GM11168 (cell line): ENCODE data around the gene PRDM1.

Experiments
- in situ Hi-C: fragments of 300-500 bp; cut with MboI; formaldehyde crosslinking; loops from one replicate; pipeline ENCODE4 v1.12.0; 2022; ENCODE audit warnings: low sequenced_read_pairs; ENCODE audit not compliant: unreplicated experiment

Gene PRDM1

DNA sequence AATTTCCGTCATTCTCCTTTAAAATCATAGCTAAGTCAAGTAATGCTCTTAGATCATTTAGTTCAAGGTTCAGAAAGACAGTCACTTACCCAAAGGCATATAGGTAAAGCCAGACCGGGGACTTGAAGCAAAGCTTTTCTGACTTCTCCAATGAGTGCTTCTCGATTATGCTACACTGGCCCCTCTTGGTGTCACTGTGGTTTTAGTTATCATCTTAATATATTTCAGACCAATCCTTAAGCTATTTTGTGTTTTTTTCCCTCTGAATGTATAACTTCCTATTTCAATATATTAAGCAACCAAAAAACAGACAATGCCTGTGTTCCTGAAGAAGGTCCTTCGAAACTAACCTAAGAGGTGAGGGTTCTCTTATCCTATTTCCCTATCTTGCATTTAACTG lies 3.9 kb downstream of the PRDM1 start:
- in situ Hi-C loops = loop anchor here (25.0 kb wide), 1 partner anchor 353 kb away; no protein-coding TSS in a partner anchor

DNA sequence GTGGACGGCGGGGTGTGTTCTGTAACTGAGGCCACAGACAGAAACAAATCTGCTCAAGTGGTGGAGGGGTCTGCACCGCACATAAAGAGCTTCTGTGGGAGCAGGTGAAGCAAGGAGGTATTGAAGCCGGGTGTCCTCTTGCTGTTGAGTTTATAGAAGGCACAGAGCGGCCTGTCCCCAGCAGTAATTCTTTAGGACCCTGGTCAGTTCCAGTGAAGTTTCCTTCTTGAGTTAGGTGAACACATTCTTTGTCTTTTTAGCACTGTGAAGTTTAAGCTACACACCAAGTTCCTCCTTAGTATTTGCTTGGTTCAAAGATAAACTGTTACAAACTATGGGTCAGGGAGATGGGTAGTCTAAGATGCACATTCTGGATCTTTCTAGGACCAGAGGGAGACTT lies 6.1 kb downstream of the PRDM1 start:
- in situ Hi-C loops = loop anchor here (25.0 kb wide), 1 partner anchor 355 kb away; no protein-coding TSS in a partner anchor

DNA sequence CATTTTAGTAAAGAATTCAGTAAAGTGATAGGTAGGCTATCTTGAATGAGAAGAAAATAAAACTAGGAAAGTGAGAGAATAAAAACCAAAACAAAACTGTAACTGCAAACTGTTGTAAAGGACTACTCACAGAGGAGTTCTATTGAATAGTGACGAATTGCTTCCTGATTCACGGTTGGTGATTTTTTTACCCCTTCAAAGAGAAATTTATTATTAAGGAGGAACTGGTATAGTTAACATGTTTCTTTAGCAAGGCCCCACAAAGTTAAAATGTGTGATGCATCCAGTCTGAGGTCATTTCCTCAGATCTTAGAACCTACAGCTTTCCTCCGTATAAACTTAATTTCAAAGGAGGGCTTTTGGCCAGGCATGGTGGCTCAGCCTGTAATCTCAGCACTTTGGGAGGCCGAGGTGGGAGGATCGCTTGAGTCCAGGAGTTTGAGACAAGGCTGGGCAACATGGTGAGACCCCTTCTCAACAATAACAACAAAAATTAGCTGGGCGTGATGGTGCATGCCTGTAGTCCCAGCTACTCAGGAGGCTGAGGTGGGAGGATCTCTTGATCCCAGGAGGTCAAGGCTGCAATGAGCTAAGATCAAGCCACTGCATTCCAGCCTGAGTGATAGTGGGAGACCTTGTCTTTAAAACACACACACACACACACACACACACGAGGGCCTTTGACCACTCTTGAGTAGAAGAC lies 8.3 kb downstream of the PRDM1 start:
- in situ Hi-C loops = loop anchor here (25.0 kb wide), 1 partner anchor 357 kb away; no protein-coding TSS in a partner anchor

DNA sequence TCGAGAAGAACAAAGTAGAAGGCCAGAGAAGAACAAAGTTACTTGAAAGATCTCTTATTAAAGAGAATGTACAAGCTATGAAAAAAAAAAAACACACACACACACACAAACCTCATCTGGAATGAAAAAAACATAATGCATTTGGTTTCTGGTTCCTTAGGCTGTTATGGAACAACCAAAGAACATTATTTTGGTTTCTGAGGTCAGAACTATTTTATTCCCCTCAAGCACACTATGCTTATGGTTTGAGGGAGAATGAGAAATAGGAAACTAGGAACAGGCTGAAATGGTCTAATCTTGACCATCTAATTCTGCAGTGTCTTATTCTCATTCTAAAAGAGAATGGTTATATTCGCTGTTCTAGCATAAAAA lies 8.8 kb downstream of the PRDM1 start:
- in situ Hi-C loops = loop anchor here (25.0 kb wide), 1 partner anchor 358 kb away; no protein-coding TSS in a partner anchor

DNA sequence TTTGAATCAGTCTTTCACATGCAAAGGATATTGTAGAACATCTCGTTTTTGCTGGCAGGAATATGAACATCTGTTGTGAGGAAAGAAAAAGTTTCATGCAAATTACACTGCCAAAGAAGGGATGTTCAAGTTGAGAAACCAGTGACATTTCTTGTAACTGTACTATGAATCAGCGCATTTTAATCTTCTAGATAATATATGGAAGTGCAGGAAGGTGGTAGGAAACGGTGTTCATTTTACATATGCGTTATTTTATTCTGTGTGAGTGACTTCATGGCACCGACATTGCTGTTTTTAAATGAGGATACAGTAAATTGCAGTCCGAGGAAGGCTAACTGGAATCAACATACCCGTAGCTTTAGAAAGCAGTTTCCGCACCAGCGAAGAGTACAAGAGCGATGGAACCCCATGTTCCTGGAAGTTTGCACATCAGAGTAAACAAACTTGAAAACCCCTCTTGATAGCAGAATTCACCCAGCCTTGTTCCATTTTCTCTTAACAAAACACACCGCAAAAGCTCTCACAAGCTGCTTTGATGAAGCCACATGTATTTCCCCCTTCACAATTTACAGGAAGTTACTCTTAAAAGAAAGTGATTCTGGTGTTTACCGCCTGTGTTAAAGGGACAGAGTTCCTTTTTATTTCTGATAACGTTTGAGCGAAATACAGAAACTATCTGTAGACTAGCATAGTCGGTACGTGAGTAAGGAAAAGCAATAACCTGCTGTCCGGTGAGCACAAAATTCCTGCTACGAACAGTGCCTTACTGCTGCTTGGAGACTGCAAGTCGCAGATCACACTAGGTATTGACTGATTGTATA lies 11.5 kb downstream of the PRDM1 start:
- in situ Hi-C loops = loop anchor here (25.0 kb wide), 1 partner anchor 360 kb away; no protein-coding TSS in a partner anchor

DNA sequence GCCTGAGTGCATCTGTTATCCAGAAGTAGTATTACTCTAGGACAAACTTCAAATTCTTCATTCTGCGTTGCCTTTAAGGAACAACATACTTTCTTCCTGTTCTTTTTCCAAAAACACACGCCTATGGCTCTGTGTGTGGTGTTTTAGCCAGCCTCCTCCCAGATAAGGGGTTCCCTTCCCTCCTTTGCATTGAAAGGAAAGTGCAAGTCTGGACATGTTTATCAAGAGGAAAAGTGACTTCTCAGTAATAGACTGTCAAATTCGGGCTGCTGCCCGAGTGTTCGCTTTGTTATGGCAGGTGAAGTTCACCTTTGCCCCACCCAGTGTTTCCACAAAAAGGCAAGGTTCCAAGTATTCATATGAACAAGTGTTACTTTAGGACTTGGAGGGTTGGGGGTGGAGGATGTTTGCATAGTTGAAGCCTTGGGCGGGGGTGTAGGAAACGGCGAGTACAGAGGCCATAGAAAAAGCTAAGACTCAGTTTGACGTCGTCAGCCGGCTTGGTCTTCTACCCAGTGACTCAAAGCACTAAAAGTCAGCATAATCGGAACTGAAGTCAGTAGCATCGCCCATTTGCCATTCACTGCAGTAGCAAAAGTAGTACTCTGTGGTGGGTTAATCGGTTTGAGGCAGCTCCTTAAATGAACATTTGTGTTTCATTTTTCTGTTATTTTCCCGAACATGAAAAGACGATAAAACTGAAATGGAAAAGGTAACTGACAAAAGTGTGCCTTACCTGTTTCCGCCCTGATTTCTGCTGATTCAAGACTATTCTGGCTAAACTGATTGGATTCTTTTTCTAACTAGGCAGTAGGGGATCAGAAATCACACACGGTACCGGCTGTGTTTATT lies 12.5 kb downstream of the PRDM1 start:
- in situ Hi-C loops = loop anchor here (25.0 kb wide), 1 partner anchor 361 kb away; no protein-coding TSS in a partner anchor

DNA sequence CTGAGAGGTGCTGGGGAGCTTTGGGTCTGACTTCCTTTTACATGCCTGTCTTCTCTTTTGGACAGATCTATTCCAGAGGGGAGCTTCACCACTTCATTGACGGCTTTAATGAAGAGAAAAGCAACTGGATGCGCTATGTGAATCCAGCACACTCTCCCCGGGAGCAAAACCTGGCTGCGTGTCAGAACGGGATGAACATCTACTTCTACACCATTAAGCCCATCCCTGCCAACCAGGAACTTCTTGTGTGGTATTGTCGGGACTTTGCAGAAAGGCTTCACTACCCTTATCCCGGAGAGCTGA lies 13.1 kb downstream of the PRDM1 start:
- in situ Hi-C loops = loop anchor here (25.0 kb wide), 1 partner anchor 362 kb away; no protein-coding TSS in a partner anchor

DNA sequence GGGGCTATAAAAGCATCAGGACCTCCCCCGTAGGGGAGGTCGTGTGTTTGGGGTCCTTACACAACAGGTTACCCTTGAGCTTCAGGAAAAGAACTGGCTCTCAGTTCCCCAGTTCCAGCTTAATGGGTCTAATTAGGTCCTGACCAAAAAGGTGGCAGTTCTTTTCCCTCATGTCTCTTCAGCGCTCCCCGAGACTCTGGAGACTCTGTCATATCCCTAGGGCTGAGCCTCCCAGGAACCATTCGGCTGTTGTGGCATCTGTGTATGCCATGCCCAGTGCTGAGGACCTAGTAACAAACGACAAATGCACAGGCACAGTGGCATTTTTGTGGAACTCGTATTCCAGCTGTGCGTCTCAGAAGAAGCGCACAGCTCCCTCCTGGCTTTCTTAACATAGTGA lies 14.6 kb downstream of the PRDM1 start:
- in situ Hi-C loops = loop anchor here (5.0 kb wide), 1 partner anchor 192 kb away; no protein-coding TSS in a partner anchor

DNA sequence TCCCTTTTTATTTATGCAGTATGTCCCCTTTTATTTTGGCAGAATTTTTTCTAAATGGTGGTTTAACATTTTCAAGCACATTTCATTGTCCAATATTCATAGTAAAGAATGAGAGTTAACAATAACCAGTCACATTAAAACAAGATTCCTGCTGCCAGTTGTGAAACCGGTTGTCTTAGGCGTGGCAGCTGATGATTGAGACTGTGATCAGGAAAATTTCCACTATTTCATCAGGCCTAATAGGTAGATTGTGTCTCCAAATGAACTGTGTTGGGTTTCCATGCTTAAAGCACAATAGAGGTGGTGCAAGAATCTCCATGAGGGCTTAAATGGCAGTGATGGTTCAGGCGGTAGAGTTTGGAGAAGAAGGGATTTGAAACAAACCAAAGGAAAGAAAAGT lies 15.3 kb downstream of the PRDM1 start:
- in situ Hi-C loops = loop anchor here (5.0 kb wide), 1 partner anchor 191 kb away; no protein-coding TSS in a partner anchor

DNA sequence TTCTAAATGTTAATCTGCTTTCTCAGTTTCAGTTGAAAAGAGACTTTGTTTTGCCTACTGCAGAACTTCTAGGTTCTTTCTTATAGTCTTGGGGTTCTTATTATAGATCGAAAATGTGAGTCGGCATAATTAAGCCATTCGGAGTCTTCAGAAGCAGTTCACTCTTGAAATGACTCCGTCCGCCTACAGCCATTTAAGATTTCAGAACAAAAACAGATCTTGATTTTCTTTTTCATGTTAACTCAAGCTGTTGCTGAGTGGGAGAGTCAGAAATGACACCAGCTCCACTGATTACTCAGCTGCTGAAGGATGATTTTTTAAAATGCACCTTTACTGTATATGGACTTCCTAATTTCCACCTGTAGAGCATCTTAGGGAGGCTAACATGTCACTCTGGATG lies 15.9 kb downstream of the PRDM1 start:
- in situ Hi-C loops = loop anchor here (5.0 kb wide), 1 partner anchor 190 kb away; no protein-coding TSS in a partner anchor

DNA sequence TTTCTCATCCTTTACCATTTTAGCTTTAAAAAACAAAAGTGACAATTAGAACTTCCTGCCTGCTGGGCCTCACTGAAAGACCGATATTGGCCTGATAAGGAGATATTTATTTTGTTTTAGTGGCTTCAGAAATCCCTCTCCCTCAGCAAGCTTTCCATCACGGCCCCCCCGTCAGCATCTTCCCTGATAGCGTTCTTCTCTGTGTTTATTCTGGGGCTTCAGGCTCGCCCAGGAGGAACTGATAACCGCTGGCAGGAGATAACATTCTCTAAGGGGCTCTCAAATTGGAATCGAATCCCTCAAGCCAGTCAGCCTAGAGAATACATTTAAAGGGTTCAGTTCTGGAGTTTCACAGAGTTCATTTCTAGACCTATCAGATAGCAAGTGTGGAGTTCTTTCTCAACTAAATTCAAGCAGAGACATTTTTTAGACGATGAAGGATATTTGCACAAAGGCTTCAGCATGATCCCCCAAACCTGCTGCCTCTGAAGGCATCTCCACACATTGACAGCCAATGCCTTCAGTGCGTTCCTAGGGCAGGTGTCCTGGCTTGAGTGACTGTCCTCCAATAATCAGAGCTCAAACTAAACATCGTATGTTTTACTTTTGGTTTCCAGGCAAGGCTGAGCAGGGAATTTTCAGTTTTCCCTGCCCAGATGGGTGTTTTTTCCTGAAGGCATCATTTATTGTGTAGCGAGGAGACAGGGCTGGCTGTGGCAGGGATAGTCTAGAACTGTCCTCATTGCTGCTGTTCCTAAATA lies 17.0 kb downstream of the PRDM1 start:
- in situ Hi-C loops = loop anchor here (5.0 kb wide), 1 partner anchor 189 kb away; no protein-coding TSS in a partner anchor

DNA sequence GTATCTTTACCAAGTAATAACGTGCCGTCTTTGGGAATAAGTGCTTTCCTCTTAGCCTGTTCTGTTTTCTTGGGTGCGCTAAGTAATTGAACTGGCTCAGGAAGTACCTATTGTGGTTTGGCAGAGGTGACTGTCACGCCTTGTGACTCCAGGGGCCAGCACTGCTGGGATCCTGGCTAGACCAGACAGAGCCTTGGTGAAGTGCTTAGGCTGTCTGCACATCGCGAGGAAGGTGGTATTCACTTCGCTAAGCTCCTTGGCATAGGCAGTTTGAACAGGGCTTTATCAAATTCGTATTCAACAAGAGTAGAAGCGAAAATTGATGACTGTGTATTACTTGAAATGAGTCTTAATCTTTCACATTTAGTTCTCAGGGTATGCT lies 17.6 kb downstream of the PRDM1 start:
- in situ Hi-C loops = loop anchor here (5.0 kb wide), 1 partner anchor 189 kb away; no protein-coding TSS in a partner anchor

DNA sequence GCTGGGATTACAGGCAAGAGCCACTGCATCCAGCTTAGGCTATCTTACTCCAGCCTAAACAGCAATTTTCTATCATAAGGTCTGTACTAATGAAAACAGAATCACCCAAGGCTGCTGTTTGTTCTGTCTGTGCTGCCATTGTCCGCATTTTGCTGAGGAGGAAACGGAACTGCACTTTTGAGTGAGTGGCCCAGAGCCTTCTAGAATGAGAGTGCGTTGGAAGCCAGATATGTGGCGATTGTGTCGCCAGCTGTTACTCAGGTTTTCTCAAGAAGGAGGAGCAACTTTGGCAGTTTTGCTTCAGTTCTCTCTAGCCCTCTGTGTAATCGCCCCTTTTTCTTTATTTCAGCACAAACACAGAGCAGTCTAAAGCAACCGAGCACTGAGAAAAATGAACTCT lies 18.3 kb downstream of the PRDM1 start:
- in situ Hi-C loops = loop anchor here (5.0 kb wide), 1 partner anchor 188 kb away; no protein-coding TSS in a partner anchor

DNA sequence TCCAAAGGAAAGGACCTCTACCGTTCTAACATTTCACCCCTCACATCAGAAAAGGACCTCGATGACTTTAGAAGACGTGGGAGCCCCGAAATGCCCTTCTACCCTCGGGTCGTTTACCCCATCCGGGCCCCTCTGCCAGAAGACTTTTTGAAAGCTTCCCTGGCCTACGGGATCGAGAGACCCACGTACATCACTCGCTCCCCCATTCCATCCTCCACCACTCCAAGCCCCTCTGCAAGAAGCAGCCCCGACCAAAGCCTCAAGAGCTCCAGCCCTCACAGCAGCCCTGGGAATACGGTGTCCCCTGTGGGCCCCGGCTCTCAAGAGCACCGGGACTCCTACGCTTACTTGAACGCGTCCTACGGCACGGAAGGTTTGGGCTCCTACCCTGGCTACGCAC lies 18.8 kb downstream of the PRDM1 start:
- in situ Hi-C loops = loop anchor here (5.0 kb wide), 1 partner anchor 187 kb away; no protein-coding TSS in a partner anchor

DNA sequence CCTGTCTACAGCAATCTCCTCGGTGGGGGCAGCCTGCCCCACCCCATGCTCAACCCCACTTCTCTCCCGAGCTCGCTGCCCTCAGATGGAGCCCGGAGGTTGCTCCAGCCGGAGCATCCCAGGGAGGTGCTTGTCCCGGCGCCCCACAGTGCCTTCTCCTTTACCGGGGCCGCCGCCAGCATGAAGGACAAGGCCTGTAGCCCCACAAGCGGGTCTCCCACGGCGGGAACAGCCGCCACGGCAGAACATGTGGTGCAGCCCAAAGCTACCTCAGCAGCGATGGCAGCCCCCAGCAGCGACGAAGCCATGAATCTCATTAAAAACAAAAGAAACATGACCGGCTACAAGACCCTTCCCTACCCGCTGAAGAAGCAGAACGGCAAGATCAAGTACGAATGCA lies 19.4 kb downstream of the PRDM1 start:
- in situ Hi-C loops = no loop called here

DNA sequence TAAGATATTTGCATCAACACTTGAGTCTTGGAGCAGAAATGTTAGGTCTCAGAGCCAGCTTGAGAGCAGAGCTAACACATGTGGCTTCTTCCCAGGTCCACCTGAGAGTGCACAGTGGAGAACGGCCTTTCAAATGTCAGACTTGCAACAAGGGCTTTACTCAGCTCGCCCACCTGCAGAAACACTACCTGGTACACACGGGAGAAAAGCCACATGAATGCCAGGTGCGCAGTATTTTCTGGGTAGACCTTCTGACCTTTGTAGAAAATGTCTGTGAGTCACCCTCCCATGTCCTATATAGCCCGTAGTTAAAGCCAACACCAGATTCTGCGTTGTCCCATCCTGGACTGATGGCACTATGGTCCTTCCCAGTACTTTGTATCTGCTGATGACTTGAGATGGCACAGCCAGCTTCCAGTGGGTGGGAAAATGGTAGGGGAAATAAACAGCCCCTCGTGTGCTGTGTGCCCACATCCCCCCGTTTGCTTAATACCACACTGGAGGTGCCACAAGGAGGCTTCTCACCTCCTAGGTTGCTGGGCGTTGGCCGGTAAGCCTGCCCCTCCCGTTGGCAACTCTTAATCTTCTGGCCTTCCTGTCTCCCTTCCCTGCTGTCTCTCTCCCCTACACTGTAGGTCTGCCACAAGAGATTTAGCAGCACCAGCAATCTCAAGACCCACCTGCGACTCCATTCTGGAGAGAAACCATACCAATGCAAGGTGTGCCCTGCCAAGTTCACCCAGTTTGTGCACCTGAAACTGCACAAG lies 20.3 kb downstream of the PRDM1 start:
- in situ Hi-C loops = no loop called here

DNA sequence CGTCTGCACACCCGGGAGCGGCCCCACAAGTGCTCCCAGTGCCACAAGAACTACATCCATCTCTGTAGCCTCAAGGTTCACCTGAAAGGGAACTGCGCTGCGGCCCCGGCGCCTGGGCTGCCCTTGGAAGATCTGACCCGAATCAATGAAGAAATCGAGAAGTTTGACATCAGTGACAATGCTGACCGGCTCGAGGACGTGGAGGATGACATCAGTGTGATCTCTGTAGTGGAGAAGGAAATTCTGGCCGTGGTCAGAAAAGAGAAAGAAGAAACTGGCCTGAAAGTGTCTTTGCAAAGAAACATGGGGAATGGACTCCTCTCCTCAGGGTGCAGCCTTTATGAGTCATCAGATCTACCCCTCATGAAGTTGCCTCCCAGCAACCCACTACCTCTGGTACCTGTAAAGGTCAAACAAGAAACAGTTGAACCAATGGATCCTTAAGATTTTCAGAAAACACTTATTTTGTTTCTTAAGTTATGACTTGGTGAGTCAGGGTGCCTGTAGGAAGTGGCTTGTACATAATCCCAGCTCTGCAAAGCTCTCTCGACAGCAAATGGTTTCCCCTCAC lies 21.0 kb downstream of the PRDM1 start:
- in situ Hi-C loops = no loop called here

DNA sequence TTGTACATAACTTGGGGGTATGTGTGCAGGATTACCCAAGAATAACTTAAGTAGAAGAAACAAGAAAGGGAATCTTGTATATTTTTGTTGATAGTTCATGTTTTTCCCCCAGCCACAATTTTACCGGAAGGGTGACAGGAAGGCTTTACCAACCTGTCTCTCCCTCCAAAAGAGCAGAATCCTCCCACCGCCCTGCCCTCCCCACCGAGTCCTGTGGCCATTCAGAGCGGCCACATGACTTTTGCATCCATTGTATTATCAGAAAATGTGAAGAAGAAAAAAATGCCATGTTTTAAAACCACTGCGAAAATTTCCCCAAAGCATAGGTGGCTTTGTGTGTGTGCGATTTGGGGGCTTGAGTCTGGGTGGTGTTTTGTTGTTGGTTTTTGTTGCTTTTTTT lies 22.0 kb downstream of the PRDM1 start:
- in situ Hi-C loops = no loop called here
